DND-41 (cell line): ENCODE measurements around the gene TMPRSS4.

Source experiments
- CTCF ChIP-seq: IDR thresholded peaks from 2 replicates; pipeline ENCODE4 v1.5.1; 2012; ENCODE audit warnings: borderline replicate concordance, low read length, moderate library complexity, mild to moderate bottlenecking; ENCODE audit not compliant: poor library complexity, severe bottlenecking; ENCODE audit errors: extremely low read depth
- EZH2 ChIP-seq: IDR thresholded peaks from 3 replicates; pipeline ENCODE4 v1.6.1; 2012; ENCODE audit warnings: borderline replicate concordance, low read depth, mild to moderate bottlenecking, moderate library complexity, low read length, inconsistent platforms; ENCODE audit not compliant: severe bottlenecking

GRCh38 chr11:118170231-118170630 lies 93.4 kb downstream of the TMPRSS4 start:
- TF ChIP-seq CTCF (no peak), EZH2 (no peak)
